Measurements from ENCODE around the gene SPAG8.

DNA sequence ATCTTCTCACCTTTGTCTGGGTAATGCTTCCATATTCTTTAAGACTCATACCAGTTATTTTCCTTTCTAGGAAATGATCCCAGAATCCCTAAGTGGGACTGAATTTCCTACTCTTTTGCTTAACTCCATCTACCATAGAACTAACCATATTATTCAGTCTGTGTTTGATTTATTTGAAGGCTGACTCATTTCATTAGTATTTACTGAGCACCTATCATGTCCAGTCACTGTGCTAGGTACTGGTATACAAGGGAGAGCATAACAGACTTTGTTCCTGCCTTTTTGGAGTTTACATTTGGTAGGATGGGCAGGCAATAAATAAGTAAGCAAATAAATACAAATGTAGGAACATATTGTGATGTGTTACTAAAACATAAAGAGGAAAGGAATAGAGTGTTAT, 16.4 kb downstream of the SPAG8 start:
- TF ChIP-seq POLR2A (IDR thresholded peaks at IDR 0.05; ENCODE audit: low read length) (no peak), GATA1 (IDR thresholded peaks at IDR 0.05; ENCODE audit: low read depth, low read length) (no peak)

All from erythroblast (primary cell).